GM12878 (cell line): ENCODE data around the gene ZDHHC14. TPM values are rescaled to one million over a fixed set of nuclear protein-coding genes. Genes with fewer than 3 reads are reported as not detected.

Experiments used
- BACH1 ChIP-seq: fragments of 450-650 bp; IDR thresholded peaks from 2 replicates; pipeline ENCODE4 v1.6.1; 2017; ENCODE audit warnings: mild to moderate bottlenecking, borderline replicate concordance
- CBX3 ChIP-seq: fragments of 200-600 bp; sonication (generic); IDR thresholded peaks from 2 replicates; pipeline ENCODE4 v1.6.1; 2016; ENCODE audit warnings: low read depth, borderline replicate concordance
- HDAC6 ChIP-seq: fragments of 200-600 bp; sonication (generic); IDR thresholded peaks from one replicate; pipeline ENCODE4 v1.8.0; 2017; ENCODE audit warnings: antibody characterized with exemption; ENCODE audit not compliant: unreplicated experiment
- HSF1 ChIP-seq: fragments of 150-350 bp; IDR thresholded peaks from 2 replicates; pipeline ENCODE4 v1.6.1; 2014; ENCODE audit warnings: mild to moderate bottlenecking, low read depth, low read length
- IKZF2 ChIP-seq, 2 experiments: fragments of 450-650 bp; IDR thresholded peaks; 2 replicates each; pipeline ENCODE4 v1.6.1; 2017; ENCODE audit warnings: mild to moderate bottlenecking in 2 of 2, moderate library complexity in 2 of 2
- JUNB ChIP-seq: IDR thresholded peaks from 2 replicates; pipeline ENCODE4 v1.6.1; 2016; ENCODE audit warnings: antibody characterized with exemption, mild to moderate bottlenecking
- KLF5 ChIP-seq: fragments of 450-650 bp; IDR thresholded peaks from 2 replicates; pipeline ENCODE4 v1.6.1; 2014; ENCODE audit warnings: mild to moderate bottlenecking; ENCODE audit not compliant: partially characterized antibody
- MLLT1 ChIP-seq: fragments of 450-650 bp; IDR thresholded peaks from 2 replicates; pipeline ENCODE4 v1.6.1; 2016; ENCODE audit warnings: mild to moderate bottlenecking
- MYB ChIP-seq: fragments of 150-350 bp; IDR thresholded peaks from 2 replicates; pipeline ENCODE4 v1.6.1; 2014; ENCODE audit warnings: mild to moderate bottlenecking, low read depth, low read length, borderline replicate concordance
- NFIC ChIP-seq: IDR thresholded peaks from 2 replicates; pipeline ENCODE4 v1.6.1; 2012; ENCODE audit warnings: low read depth, mild to moderate bottlenecking, inconsistent platforms, low read length, moderate library complexity
- NFYB ChIP-seq: IDR thresholded peaks from 2 replicates; pipeline ENCODE4 v1.6.1; 2011; ENCODE audit warnings: low read depth, mild to moderate bottlenecking, low read length, improper control_type of control experiment, moderate library complexity; ENCODE audit not compliant: insufficient read depth
- NRF1 ChIP-seq: conservative IDR thresholded peaks from 2 replicates; pipeline ENCODE4 v1.6.1; 2011; ENCODE audit warnings: mild to moderate bottlenecking, low read depth, low read length, improper control_type of control experiment
- PBX3 ChIP-seq: IDR thresholded peaks from 2 replicates; pipeline ENCODE4 v1.6.1; 2011; ENCODE audit warnings: mild to moderate bottlenecking, low read depth, low read length, moderate library complexity; ENCODE audit not compliant: insufficient replicate concordance
- POLR2AphosphoS2 ChIP-seq: IDR thresholded peaks from 2 replicates; pipeline ENCODE4 v1.6.1; 2011; ENCODE audit warnings: low read depth, mild to moderate bottlenecking, low read length, improper control_type of control experiment, moderate library complexity
- RUNX3 ChIP-seq: IDR thresholded peaks from 2 replicates; pipeline ENCODE4 v1.6.1; 2012; ENCODE audit warnings: low read length, inconsistent platforms
- SMARCA5 ChIP-seq: fragments of 450-650 bp; IDR thresholded peaks from 2 replicates; pipeline ENCODE4 v1.6.1; 2017; ENCODE audit warnings: mild to moderate bottlenecking
- ZNF207 ChIP-seq: fragments of 450-650 bp; IDR thresholded peaks from 2 replicates; pipeline ENCODE4 v1.6.1; 2014; ENCODE audit warnings: antibody characterized with exemption, mild to moderate bottlenecking, borderline replicate concordance
- ZNF687 ChIP-seq: fragments of 450-650 bp; IDR thresholded peaks from 2 replicates; pipeline ENCODE4 v1.6.1; 2017; ENCODE audit warnings: mild to moderate bottlenecking, moderate library complexity
- polyA plus RNA-seq, 11 experiments: library from polyadenylated mRNA; depleted of rRNA in 4 of 11; unstranded in 6 of 11; stranded (reverse) in 5 of 11; fragments of >200 nt; fragmentation: Nextera tagmentation in 4 of 11; fragmentation: Illumina TruSeq in 1 of 11; extraction: Ambion mirVana in 4 of 11; extraction: Trizol in 1 of 11; gene quantifications; 1 replicate in 1 of 11; 2 replicates in 10 of 11; pipeline versions ENCODE4 v1.2.1 to v1.2.3, GENCODE V29; 2011 to 2016; ENCODE audit warnings: inconsistent platforms in 2 of 11, missing spikeins in 2 of 11, low read depth in 1 of 11
- total RNA-seq, 4 experiments: library from RNA; depleted of rRNA in 3 of 4; stranded (reverse); fragments of >200 nt in 3 of 4; fragmentation: Illumina TruSeq in 1 of 4; extraction: Trizol in 1 of 4; gene quantifications; 2 replicates each; pipeline versions ENCODE4 v1.2.1 to v1.2.3, GENCODE V29; 2013 to 2021

The ZDHHC14 gene
- total and polyA plus RNA-seq, 10 of the 15 experiments (the other 5 are each of a cell fraction or from before 2014, with no cell fraction given), result 0.15 to 16.0 (median 0.76) TPM; not detected in 1

- TF ChIP-seq ZNF687 (no peak), HDAC6 (no peak), JUNB (peak; percentile 78), ZNF207 (no peak), KLF5 (no peak), MYB (no peak), SMARCA5 (no peak; the same call in 1 of the 2 replicates), NRF1 (no peak), RUNX3 (peak; percentile 75), MLLT1 (peak; percentile 39; the same call in 1 of the 2 replicates), NFIC (peak; percentile 67), BACH1 (peak; percentile 65; the same call in 1 of the 2 replicates), POLR2AphosphoS2 (no peak), IKZF2 (IDR thresholded peaks at IDR 0.05) (peak; percentile 83 to 94; a peak in 3 of 4 replicates), PBX3 (no peak), NFYB (no peak), CBX3 (no peak), HSF1 (no peak)
Observed at GRCh38 chr6:157535340-157536222, 154.6 kb downstream of the ZDHHC14 start (continued).
